Natural killer cell treated with Interleukin-12 subunit alpha and Interleukin-12 subunit beta and Interleukin-15 and Interleukin-18, amount 100 ng/mL, for 72 hours (primary cell): Measurements from ENCODE around the gene LRRC28. TPM values are rescaled to one million over a fixed set of nuclear protein-coding genes. Genes with fewer than 3 reads are reported as not detected.
A peak's percentile ranks its signal among the peaks of the same experiment; 100 is the strongest.

ENCODE experiments used
- ATAC-seq, 2 donors: fragments of 150-1000 bp; cut with Tn5 transposase in 1 of 2; sonication (Bioruptor Pico), chemical (Tn5 transposase) in 1 of 2; 2 replicates each; pipeline ENCODE4 v1.10.0; 2021
- DNase-seq: peaks from one replicate; pipeline ENCODE4 v3.0.0; 2022; ENCODE audit warnings: low spot score
- H3K27ac Mint-ChIP-seq, 2 donors: 1 replicate in 1 of 2; 2 replicates in 1 of 2; pipeline ENCODE4 v1.8.0; 2022; ENCODE audit warnings: mixed read lengths in 2 of 2, mild to moderate bottlenecking in 1 of 2, moderate library complexity in 1 of 2
- H3K27me3 Mint-ChIP-seq, 2 donors: 1 replicate in 1 of 2; 2 replicates in 1 of 2; pipeline ENCODE4 v1.8.0; 2022; ENCODE audit warnings: mixed read lengths in 2 of 2
- H3K36me3 Mint-ChIP-seq: one replicate; pipeline ENCODE4 v1.8.0; 2022; ENCODE audit warnings: mixed read lengths
- H3K4me1 Mint-ChIP-seq, 2 donors: 1 replicate in 1 of 2; 2 replicates in 1 of 2; pipeline ENCODE4 v1.8.0; 2022; ENCODE audit warnings: low read depth in 2 of 2, mixed read lengths in 2 of 2, mild to moderate bottlenecking in 1 of 2
- H3K4me3 Mint-ChIP-seq: one replicate; pipeline ENCODE4 v1.8.0; 2022; ENCODE audit warnings: mixed read lengths
- H3K9me3 Mint-ChIP-seq: 2 replicates; pipeline ENCODE4 v1.8.0; 2022; ENCODE audit warnings: mixed read lengths
- total RNA-seq, 2 donors: library from RNA; stranded (reverse); gene quantifications; one replicate each; pipeline ENCODE4 v1.2.3, GENCODE V29; 2022

LRRC28 gene
- total RNA-seq: 10 to 100 TPM; 28.9 to 51.7 TPM

GRCh38 chr15:99250857-99251841 is at the start of gene LRRC28:
TSS of gene LRRC28 (plus strand) at chr15:99251481. CDS start at chr15:99255958, 4,477 bp downstream.
- ATAC-seq (peak; percentile 98 to 99), DNase-seq (peak; percentile 96)
- Mint-ChIP-seq H3K27ac (peak within 1 kb of the TSS; percentile 78 to 91), H3K4me3 (peak within 1 kb of the TSS; percentile 94), H3K36me3 (peaks cover 6% of the 10 kb centered on the region), H3K4me1 (peaks cover 24 to 28% of the 10 kb centered on the region in 2 donors), H3K27me3 (peaks cover 0 to 7% of the 10 kb centered on the region in 2 donors), H3K9me3 (no peaks in the 10 kb centered on the region)

- peaks cover 22 to 36% of the 10 kb centered on the region in 2 donors for H3K27me3 Mint-ChIP-seq
- no peak for DNase-seq
- no peaks in the 10 kb centered on the region for H3K9me3 Mint-ChIP-seq
- H3K27ac Mint-ChIP-seq: no peak overlapping the region
- H3K4me3 Mint-ChIP-seq: no peak overlapping the region
- ATAC-seq: no peak
- no peaks in the 10 kb centered on the region for H3K4me1 Mint-ChIP-seq
- no peaks in the 10 kb centered on the region for H3K36me3 Mint-ChIP-seq
Measured at GRCh38 chr15:99202176-99202552, 49.1 kb upstream of the LRRC28 start.

GRCh38 chr15:99207672-99208071 is 43.6 kb upstream of the LRRC28 start:
- Mint-ChIP-seq H3K27ac (no peak overlapping the region), H3K36me3 (no peaks in the 10 kb centered on the region), H3K9me3 (no peaks in the 10 kb centered on the region), H3K27me3 (peaks cover 31% of the 10 kb centered on the region in 2 donors), H3K4me3 (no peak overlapping the region), H3K4me1 (no peaks in the 10 kb centered on the region)
- no peak for DNase-seq
- no peak for ATAC-seq

- no peak overlapping the region for H3K27ac Mint-ChIP-seq
- no peaks in the 10 kb centered on the region for H3K36me3 Mint-ChIP-seq
- H3K27me3 Mint-ChIP-seq: peaks cover 21 to 24% of the 10 kb centered on the region in 2 donors
- H3K4me1 Mint-ChIP-seq: no peaks in the 10 kb centered on the region
- DNase-seq (no peak), ATAC-seq (no peak)
- no peaks in the 10 kb centered on the region for H3K9me3 Mint-ChIP-seq
- no peak overlapping the region for H3K4me3 Mint-ChIP-seq
Measured at GRCh38 chr15:99209326-99209725, 42.0 kb upstream of the LRRC28 start.

GRCh38 chr15:99210334-99210733 is 40.9 kb upstream of the LRRC28 start:
- Mint-ChIP-seq H3K4me1 (no peaks in the 10 kb centered on the region), H3K9me3 (no peaks in the 10 kb centered on the region), H3K4me3 (no peak overlapping the region), H3K36me3 (no peaks in the 10 kb centered on the region), H3K27ac (no peak overlapping the region), H3K27me3 (peaks cover 16 to 27% of the 10 kb centered on the region in 2 donors)
- ATAC-seq (no peak), DNase-seq (no peak)

GRCh38 chr15:99211926-99212325 is 39.4 kb upstream of the LRRC28 start:
- H3K27me3 Mint-ChIP-seq: peaks cover 2 to 24% of the 10 kb centered on the region in 2 donors
- ATAC-seq (no peak), DNase-seq (no peak)
- no peaks in the 10 kb centered on the region for H3K4me1 Mint-ChIP-seq
- no peak overlapping the region for H3K4me3 Mint-ChIP-seq
- H3K9me3 Mint-ChIP-seq: no peaks in the 10 kb centered on the region
- H3K36me3 Mint-ChIP-seq: no peaks in the 10 kb centered on the region
- H3K27ac Mint-ChIP-seq: no peak overlapping the region

GRCh38 chr15:99212406-99212805 is 38.9 kb upstream of the LRRC28 start:
- H3K27ac Mint-ChIP-seq: no peak overlapping the region
- no peaks in the 10 kb centered on the region for H3K36me3 Mint-ChIP-seq
- H3K9me3 Mint-ChIP-seq: no peaks in the 10 kb centered on the region
- DNase-seq: no peak
- no peak overlapping the region for H3K4me3 Mint-ChIP-seq
- ATAC-seq: no peak
- no peaks in the 10 kb centered on the region for H3K4me1 Mint-ChIP-seq
- peaks cover 0 to 25% of the 10 kb centered on the region in 2 donors for H3K27me3 Mint-ChIP-seq

GRCh38 chr15:99213187-99213811 is 38.0 kb upstream of the LRRC28 start:
- DNase-seq: peak; percentile 64
- Mint-ChIP-seq H3K4me1 (no peaks in the 10 kb centered on the region), H3K27ac (no peak overlapping the region), H3K27me3 (peaks cover 0 to 28% of the 10 kb centered on the region in 2 donors), H3K9me3 (no peaks in the 10 kb centered on the region), H3K4me3 (no peak overlapping the region), H3K36me3 (no peaks in the 10 kb centered on the region)
- ATAC-seq: peak in 1 of 2 donors; percentile 61

GRCh38 chr15:99224372-99225214 is 26.7 kb upstream of the LRRC28 start:
- no peak for DNase-seq
- H3K4me3 Mint-ChIP-seq: no peak overlapping the region
- H3K27me3 Mint-ChIP-seq: peaks cover 0 to 18% of the 10 kb centered on the region in 2 donors
- no peak overlapping the region for H3K27ac Mint-ChIP-seq
- no peaks in the 10 kb centered on the region for H3K36me3 Mint-ChIP-seq
- H3K9me3 Mint-ChIP-seq: no peaks in the 10 kb centered on the region
- H3K4me1 Mint-ChIP-seq: no peaks in the 10 kb centered on the region
- ATAC-seq: no peak

GRCh38 chr15:99226802-99227201 is 24.5 kb upstream of the LRRC28 start:
- no peaks in the 10 kb centered on the region for H3K36me3 Mint-ChIP-seq

GRCh38 chr15:99228120-99228770 is 23.0 kb upstream of the LRRC28 start:
- Mint-ChIP-seq H3K27me3 (peaks cover 5 to 12% of the 10 kb centered on the region in 2 donors), H3K36me3 (no peaks in the 10 kb centered on the region), H3K9me3 (no peaks in the 10 kb centered on the region), H3K4me1 (no peaks in the 10 kb centered on the region), H3K27ac (no peak overlapping the region), H3K4me3 (no peak overlapping the region)
- DNase-seq (no peak), ATAC-seq (no peak)

More at GRCh38 chr15:99226802-99227201, 24.5 kb upstream of the LRRC28 start:
- no peak overlapping the region for H3K27ac Mint-ChIP-seq
- DNase-seq (no peak), ATAC-seq (no peak)
- no peaks in the 10 kb centered on the region for H3K4me1 Mint-ChIP-seq
- H3K9me3 Mint-ChIP-seq: no peaks in the 10 kb centered on the region
- H3K27me3 Mint-ChIP-seq: peaks cover 5 to 18% of the 10 kb centered on the region in 2 donors
- H3K4me3 Mint-ChIP-seq: no peak overlapping the region

- Mint-ChIP-seq H3K9me3 (no peaks in the 10 kb centered on the region), H3K4me1 (no peaks in the 10 kb centered on the region), H3K27me3 (peaks cover 5 to 10% of the 10 kb centered on the region in 2 donors), H3K36me3 (no peaks in the 10 kb centered on the region), H3K27ac (no peak overlapping the region), H3K4me3 (no peak overlapping the region)
- DNase-seq: no peak
- no peak for ATAC-seq
Measured at GRCh38 chr15:99230867-99231266, 20.4 kb upstream of the LRRC28 start.

- DNase-seq (no peak), ATAC-seq (no peak)
- no peaks in the 10 kb centered on the region for H3K9me3 Mint-ChIP-seq
- no peaks in the 10 kb centered on the region for H3K36me3 Mint-ChIP-seq
- H3K27ac Mint-ChIP-seq: no peak overlapping the region
- no peaks in the 10 kb centered on the region for H3K4me1 Mint-ChIP-seq
- peaks cover 5 to 18% of the 10 kb centered on the region in 2 donors for H3K27me3 Mint-ChIP-seq
- no peak overlapping the region for H3K4me3 Mint-ChIP-seq
Measured at GRCh38 chr15:99232740-99233139, 18.5 kb upstream of the LRRC28 start.
